ENCODE results near the gene GALNT10. TPM values are rescaled to one million over a fixed set of nuclear protein-coding genes. Genes with fewer than 3 reads are reported as not detected.

Gene GALNT10
- total and polyA plus RNA-seq, 2 experiments from 2014 or later = 43.0 to 45.9 TPM

DNA sequence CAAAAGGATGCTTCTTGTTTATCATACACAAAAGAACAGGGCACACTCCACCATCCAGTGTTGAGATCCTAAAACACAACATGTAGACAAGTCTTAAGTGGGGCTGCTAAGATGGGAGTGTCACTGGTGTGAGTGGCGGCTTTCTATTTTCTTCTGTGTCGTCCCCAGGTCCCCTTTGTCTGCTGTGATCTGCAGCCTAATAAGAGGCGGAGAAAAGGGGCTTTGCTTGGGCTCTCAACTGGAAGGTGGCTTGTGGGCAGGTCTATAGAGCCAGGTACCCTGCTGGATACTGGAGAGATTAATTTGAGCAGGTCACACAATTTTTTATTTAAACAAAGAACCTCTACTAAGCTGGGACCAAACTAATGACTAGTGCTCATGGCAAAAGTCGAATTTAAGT is 129.2 kb downstream of the GALNT10 start:
- Histone ChIP-seq H3K9me3 (ENCODE audit: low read depth) (no peaks in the 10 kb centered on the region), H3K79me2 (no peaks in the 10 kb centered on the region), H2AFZ (no peak overlapping the region), H3K36me3 (replicated peaks; ENCODE audit: insufficient read depth, low read depth) (no peaks in the 10 kb centered on the region), H3K27me3 (no peaks in the 10 kb centered on the region), H3K27ac (no peak overlapping the region), H3K9me2 (replicated peaks; ENCODE audit: insufficient read depth) (no peaks in the 10 kb centered on the region), H4K20me1 (ENCODE audit: insufficient read depth, poor library complexity, severe bottlenecking) (no peaks in the 10 kb centered on the region), H3K4me3 (no peak overlapping the region), H3K4me1 (ENCODE audit: insufficient read depth) (no peaks in the 10 kb centered on the region), H3K4me2 (no peak overlapping the region)
- no peak for DNase-seq (ENCODE audit: low spot score)
- no peak for TF ChIP-seq EZH2phosphoT487 (IDR thresholded peaks at IDR 0.05; ENCODE audit: low read depth, severe bottlenecking, unreplicated experiment)
- no peak for TF ChIP-seq EZH2 (IDR thresholded peaks at IDR 0.05; ENCODE audit: borderline replicate concordance)
- TF ChIP-seq, protein P1, sequence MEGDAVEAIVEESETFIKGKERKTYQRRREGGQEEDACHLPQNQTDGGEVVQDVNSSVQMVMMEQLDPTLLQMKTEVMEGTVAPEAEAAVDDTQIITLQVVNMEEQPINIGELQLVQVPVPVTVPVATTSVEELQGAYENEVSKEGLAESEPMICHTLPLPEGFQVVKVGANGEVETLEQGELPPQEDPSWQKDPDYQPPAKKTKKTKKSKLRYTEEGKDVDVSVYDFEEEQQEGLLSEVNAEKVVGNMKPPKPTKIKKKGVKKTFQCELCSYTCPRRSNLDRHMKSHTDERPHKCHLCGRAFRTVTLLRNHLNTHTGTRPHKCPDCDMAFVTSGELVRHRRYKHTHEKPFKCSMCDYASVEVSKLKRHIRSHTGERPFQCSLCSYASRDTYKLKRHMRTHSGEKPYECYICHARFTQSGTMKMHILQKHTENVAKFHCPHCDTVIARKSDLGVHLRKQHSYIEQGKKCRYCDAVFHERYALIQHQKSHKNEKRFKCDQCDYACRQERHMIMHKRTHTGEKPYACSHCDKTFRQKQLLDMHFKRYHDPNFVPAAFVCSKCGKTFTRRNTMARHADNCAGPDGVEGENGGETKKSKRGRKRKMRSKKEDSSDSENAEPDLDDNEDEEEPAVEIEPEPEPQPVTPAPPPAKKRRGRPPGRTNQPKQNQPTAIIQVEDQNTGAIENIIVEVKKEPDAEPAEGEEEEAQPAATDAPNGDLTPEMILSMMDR (IDR thresholded peaks at IDR 0.05; ENCODE audit: poor library complexity) = no peak
- WGBS (ENCODE audit: low lambda C conversion rate, missing lambda C conversion rate) = 84% methylated on average over 4 of the region's 4 CpGs

- Histone ChIP-seq H3K4me2 (no peak overlapping the region), H3K36me3 (replicated peaks; ENCODE audit: insufficient read depth, low read depth) (no peaks in the 10 kb centered on the region), H2AFZ (no peak overlapping the region), H3K4me1 (ENCODE audit: insufficient read depth) (no peaks in the 10 kb centered on the region), H3K9me3 (ENCODE audit: low read depth) (no peaks in the 10 kb centered on the region), H3K79me2 (no peaks in the 10 kb centered on the region), H4K20me1 (ENCODE audit: insufficient read depth, poor library complexity, severe bottlenecking) (no peaks in the 10 kb centered on the region), H3K27ac (peak overlapping the region; percentile 15), H3K27me3 (no peaks in the 10 kb centered on the region), H3K4me3 (no peak overlapping the region), H3K9me2 (replicated peaks; ENCODE audit: insufficient read depth) (no peaks in the 10 kb centered on the region)
- TF ChIP-seq EZH2 (IDR thresholded peaks at IDR 0.05; ENCODE audit: borderline replicate concordance) = no peak
- no peak for TF ChIP-seq EZH2phosphoT487 (IDR thresholded peaks at IDR 0.05; ENCODE audit: low read depth, severe bottlenecking, unreplicated experiment)
- TF ChIP-seq, protein P1 (IDR thresholded peaks at IDR 0.05; ENCODE audit: poor library complexity) = no peak
- DNase-seq (ENCODE audit: low spot score) = no peak
- WGBS (ENCODE audit: low lambda C conversion rate, missing lambda C conversion rate) = 72% methylated on average over 6 of the region's 6 CpGs
Observed at GRCh38 chr5:154320224-154321089, 129.9 kb downstream of the GALNT10 start.

GRCh38 chr5:154321546-154321945 is 131.0 kb downstream of the GALNT10 start:
- Histone ChIP-seq H3K9me2 (replicated peaks; ENCODE audit: insufficient read depth) (no peaks in the 10 kb centered on the region), H3K36me3 (replicated peaks; ENCODE audit: insufficient read depth, low read depth) (no peaks in the 10 kb centered on the region), H3K79me2 (no peaks in the 10 kb centered on the region), H3K4me3 (no peak overlapping the region), H3K9me3 (ENCODE audit: low read depth) (no peaks in the 10 kb centered on the region), H2AFZ (no peak overlapping the region), H3K4me1 (ENCODE audit: insufficient read depth) (no peaks in the 10 kb centered on the region), H4K20me1 (ENCODE audit: insufficient read depth, poor library complexity, severe bottlenecking) (no peaks in the 10 kb centered on the region), H3K27ac (no peak overlapping the region), H3K4me2 (no peak overlapping the region), H3K27me3 (no peaks in the 10 kb centered on the region)
- TF ChIP-seq EZH2 (IDR thresholded peaks at IDR 0.05; ENCODE audit: borderline replicate concordance) (no peak), EZH2phosphoT487 (IDR thresholded peaks at IDR 0.05; ENCODE audit: low read depth, severe bottlenecking, unreplicated experiment) (no peak)
- TF ChIP-seq, protein P1 (IDR thresholded peaks at IDR 0.05; ENCODE audit: poor library complexity) = no peak
- no peak for DNase-seq (ENCODE audit: low spot score)
- WGBS (ENCODE audit: low lambda C conversion rate, missing lambda C conversion rate) = 100% methylated on average over 3 of the region's 3 CpGs
